Large intestine (tissue), 1 donor: ENCODE data around the gene ITGB7. TPM values are rescaled to one million over a fixed set of nuclear protein-coding genes. Genes with fewer than 3 reads are reported as not detected.

Experiments
- polyA plus RNA-seq: library from polyadenylated mRNA; unstranded; fragments of 120-200 nt; gene quantifications from one replicate; pipeline ENCODE4 v1.2.1, GENCODE V29; 2013

The ITGB7 gene
- polyA plus RNA-seq, 1 donor = 9.5 TPM

Other genes with a start within 250 kb of the ITGB7 start
- 418 TPM for gene EIF4B, start 200.8 kb downstream of the ITGB7 start, polyA plus RNA-seq
- 43.5 TPM for gene TNS2, start 157.2 kb downstream of the ITGB7 start, polyA plus RNA-seq
- 25.0 TPM for gene SPRYD3, start 127.9 kb downstream of the ITGB7 start, polyA plus RNA-seq
- gene IGFBP6, start 109.6 kb downstream of the ITGB7 start, polyA plus RNA-seq = 19.7 TPM
- gene SOAT2, start 103.8 kb downstream of the ITGB7 start, polyA plus RNA-seq = 126 TPM
- 23.7 TPM for gene ZNF740, start 26.5 kb downstream of the ITGB7 start, polyA plus RNA-seq
- 60.0 TPM for gene CSAD, start 26.3 kb downstream of the ITGB7 start, polyA plus RNA-seq
- gene RARG, start 25.0 kb upstream of the ITGB7 start, polyA plus RNA-seq = 11.6 TPM
- 31.2 TPM for gene ESPL1, start 61.0 kb upstream of the ITGB7 start, polyA plus RNA-seq
- 667 TPM for gene PFDN5, start 88.3 kb upstream of the ITGB7 start, polyA plus RNA-seq
- gene MYG1, start 92.4 kb upstream of the ITGB7 start, polyA plus RNA-seq = 46.3 TPM
- 63.8 TPM for gene AAAS, start 114.4 kb upstream of the ITGB7 start, polyA plus RNA-seq
- 0.01 TPM for gene SP7, start 129.1 kb upstream of the ITGB7 start, polyA plus RNA-seq
- gene SP1, start 172.9 kb upstream of the ITGB7 start, polyA plus RNA-seq = 72.8 TPM
- 8.8 TPM for gene AMHR2, start 216.6 kb upstream of the ITGB7 start, polyA plus RNA-seq
- 409 TPM for gene PRR13, start 234.5 kb upstream of the ITGB7 start, polyA plus RNA-seq
- 765 TPM for gene PCBP2, start 244.9 kb upstream of the ITGB7 start, polyA plus RNA-seq